GM12872 (cell line): Measurements from ENCODE around the gene PRAF2.

Source experiments
- TF ChIP-seq, protein P1 (sequence below): IDR thresholded peaks from 3 replicates; pipeline ENCODE4 v1.5.1; 2011; ENCODE audit warnings: low read depth, mild to moderate bottlenecking, low read length, moderate library complexity; ENCODE audit not compliant: insufficient read depth

PRAF2 gene

GRCh38 chrX:49066278-49066677 lies 7.5 kb downstream of the PRAF2 start:
- TF ChIP-seq, protein P1, sequence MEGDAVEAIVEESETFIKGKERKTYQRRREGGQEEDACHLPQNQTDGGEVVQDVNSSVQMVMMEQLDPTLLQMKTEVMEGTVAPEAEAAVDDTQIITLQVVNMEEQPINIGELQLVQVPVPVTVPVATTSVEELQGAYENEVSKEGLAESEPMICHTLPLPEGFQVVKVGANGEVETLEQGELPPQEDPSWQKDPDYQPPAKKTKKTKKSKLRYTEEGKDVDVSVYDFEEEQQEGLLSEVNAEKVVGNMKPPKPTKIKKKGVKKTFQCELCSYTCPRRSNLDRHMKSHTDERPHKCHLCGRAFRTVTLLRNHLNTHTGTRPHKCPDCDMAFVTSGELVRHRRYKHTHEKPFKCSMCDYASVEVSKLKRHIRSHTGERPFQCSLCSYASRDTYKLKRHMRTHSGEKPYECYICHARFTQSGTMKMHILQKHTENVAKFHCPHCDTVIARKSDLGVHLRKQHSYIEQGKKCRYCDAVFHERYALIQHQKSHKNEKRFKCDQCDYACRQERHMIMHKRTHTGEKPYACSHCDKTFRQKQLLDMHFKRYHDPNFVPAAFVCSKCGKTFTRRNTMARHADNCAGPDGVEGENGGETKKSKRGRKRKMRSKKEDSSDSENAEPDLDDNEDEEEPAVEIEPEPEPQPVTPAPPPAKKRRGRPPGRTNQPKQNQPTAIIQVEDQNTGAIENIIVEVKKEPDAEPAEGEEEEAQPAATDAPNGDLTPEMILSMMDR = no peak

- TF ChIP-seq, protein P1 = no peak
Measured at GRCh38 chrX:49064735-49065134, 9.1 kb downstream of the PRAF2 start.

DNA sequence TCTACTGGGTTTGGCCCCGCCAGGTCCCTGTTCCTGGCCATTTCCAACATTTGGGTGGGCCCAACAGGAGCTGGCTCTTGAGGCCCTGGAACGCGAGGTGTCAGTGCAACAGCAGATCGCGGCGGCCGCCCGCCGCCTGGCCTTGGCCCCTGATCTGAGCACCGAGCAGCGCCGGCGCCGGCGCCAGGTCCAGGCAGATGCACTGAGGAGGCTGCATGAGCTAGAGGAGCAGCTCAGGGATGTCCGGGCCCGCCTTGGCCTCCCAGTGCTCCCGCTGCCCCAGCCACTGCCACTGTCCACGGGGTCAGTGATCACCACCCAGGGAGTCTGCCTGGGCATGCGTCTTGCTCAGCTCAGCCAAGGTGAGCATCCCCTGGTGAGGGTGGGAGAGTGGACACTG lies 9.5 kb downstream of the PRAF2 start:
- TF ChIP-seq, protein P1 = no peak

GRCh38 chrX:49063715-49064114 lies 10.1 kb downstream of the PRAF2 start:
- TF ChIP-seq, protein P1 = no peak

GRCh38 chrX:49061916-49062315 lies 11.9 kb downstream of the PRAF2 start:
- TF ChIP-seq, protein P1 = no peak

DNA sequence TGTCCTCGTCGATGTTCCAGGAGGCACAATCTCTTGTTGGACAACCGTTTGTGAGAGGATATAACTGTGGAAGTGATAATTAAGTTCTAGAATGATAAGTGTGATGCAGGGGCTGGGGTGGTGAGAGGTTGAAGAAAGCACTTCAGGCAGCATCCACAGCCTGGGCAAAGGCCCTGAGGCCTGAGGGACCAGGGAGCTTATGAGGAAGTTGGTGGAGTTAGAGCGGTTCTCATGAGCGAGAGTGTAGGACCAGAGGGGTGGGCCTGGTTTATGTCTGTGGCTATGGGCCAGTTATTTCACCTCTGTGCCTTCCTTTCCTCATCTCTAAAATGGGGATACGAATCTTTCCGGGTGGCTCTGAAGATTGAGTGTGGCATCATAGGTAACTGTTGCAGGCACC lies 12.3 kb downstream of the PRAF2 start:
- TF ChIP-seq, protein P1 = no peak

GRCh38 chrX:49060914-49061313 lies 12.9 kb downstream of the PRAF2 start:
- TF ChIP-seq, protein P1 = no peak

DNA sequence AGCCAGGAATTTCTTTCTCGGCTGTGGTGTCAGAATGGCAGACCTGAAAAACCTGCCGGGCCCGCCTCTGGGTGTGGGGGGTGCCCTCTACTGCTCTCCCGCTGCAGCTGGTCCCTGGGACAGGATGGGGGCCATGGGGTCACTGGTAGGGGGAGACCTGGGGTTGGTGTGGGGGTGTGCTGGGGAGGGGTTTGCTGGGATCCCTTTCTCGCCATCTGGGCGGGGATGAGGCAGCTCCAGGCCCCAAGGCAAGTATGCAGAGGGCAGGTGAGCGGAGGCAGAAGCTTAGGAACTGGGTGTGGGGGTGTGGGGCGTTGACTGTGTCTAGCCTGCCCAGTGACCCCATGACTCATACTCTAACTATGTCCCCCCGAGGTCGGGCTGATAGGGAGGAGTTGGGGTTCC lies 14.1 kb downstream of the PRAF2 start:
- TF ChIP-seq, protein P1 = no peak
